Measurements from ENCODE around the gene POFUT2. TPM values are rescaled to one million over a fixed set of nuclear protein-coding genes. Genes with fewer than 3 reads are reported as not detected.
"Not testable (repeated sequence)": the region's sequence is repeated elsewhere in the genome, so short reads cannot be mapped to it uniquely, and the experiment has no call there.

The POFUT2 gene
- total RNA-seq, 1 donor from 2014 or later: 47.9 TPM

DNA sequence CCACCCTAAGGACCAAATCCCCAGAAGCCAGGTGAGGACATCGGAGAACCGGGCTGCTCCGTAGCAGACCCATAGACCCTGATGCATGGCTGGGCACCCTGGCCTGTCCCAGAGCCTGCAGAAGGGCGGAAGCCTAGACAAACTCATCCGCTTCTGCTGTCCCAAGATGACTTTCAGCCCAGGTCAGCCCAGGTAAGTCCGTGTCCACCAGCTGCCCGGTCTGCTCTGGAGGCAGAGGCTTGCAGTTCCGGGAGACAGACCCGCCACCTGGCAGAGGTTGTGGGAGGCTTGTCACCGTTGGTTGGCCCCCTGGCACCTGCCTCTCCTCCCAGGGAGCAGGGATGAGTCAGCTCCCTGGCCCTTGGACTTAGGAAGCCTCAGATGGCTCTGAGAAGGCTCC lies 22.8 kb upstream of the POFUT2 start:
- no peak for DNase-seq (ENCODE audit: low spot score)

DNA sequence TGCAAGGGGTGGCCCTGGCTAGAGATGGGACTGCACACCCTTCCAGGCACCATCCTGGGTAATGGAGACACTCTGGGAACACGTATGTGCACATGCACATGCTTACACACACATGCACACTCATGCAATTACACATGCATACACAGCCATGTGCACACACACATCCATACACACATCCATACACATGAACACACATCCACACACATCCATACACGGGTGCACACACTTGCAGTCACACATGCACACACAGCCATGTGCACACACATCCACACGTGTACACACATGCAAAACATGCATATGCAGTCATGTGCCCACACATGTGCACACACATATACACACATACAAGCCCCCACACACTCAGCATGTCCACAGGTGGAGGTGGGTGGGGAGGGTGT lies 22.3 kb upstream of the POFUT2 start:
- DNase-seq (ENCODE audit: low spot score): no peak

DNA sequence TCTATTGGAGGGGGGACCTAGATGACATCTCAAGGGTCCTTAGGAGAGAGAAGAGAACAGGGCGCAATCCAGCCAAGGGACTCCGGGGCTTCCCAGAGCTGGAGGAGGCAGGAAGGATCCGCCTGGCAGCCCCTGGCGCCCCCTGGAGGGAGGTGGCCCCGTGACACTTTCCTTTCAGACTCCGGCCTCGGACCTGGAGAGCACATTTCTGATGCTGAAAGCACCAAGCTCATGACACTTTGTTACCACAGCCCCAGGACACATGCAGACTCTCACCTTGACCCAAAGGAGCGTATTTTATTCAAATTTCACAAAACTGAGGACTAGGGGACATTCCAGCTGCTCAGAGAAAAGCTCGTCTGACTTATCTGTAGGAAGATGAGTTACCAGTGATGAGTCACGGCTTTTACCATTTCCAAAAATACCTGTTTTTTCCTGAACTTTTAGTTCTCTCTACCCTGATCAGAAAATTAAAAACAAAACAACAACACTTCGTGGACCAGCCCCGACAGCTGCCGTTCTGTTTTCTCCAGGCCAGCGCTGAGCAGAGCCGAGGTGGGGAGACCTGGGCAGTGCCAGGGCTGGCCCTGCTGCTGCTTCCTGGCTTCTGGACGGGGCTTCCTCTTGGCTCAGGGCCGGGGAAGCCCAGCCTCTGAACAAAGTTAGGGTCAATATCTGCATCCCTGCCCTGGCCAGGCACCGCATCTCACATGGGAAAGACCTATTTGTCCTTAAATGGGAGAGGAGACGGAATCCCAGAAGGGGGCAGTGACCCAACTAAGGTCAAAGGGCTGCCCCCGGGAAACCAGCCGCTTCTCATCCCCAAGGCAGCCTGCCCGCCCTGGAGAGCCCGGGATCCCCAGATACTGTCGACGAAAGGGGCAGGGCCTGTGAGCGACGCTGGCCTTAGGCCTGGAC lies 21.6 kb upstream of the POFUT2 start:
- DNase-seq (ENCODE audit: low spot score): peak; percentile 63

DNA sequence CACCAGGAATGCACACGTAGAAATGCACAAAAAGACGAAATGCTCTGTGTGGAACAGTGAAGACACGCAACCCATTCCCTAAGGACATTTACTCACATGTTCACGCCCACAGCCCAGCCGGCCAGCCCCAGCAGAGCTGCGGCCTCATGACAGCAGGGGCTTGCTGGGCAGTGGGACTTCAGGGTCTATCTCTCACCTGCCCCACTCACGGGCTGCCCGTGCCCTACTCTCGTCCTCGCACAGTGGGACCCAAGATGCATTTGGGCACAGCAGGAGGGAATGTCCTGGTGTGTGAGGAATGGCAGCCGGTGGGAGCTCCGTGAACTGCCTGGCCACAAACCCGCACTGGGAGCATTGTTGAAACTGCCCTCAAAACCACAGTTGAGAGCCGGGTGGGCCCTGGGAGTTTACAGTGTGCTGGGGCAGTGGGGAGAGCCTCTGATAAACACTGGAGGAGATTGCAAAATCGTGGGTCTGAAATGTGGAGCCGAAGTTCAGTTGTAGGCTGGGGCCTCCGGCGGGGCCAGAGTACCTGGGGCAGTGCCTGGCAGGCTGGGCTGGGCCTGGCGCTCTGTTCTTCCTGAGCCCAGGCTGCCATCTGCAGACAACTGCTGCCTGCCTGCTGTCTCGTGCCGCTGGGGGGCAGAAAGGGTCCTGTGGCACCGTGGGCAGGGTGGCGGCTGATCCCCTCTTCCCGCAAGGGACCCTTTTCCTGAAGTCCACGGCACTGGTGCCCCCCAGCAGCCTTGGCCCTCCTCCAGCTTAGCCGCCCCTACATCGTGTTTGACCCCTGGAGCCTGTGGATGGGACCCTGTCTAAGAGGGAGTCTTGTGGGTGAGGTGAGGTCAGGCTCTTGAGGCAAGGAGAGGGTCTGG lies 20.7 kb upstream of the POFUT2 start:
- DNase-seq (ENCODE audit: low spot score): peak; percentile 63

DNA sequence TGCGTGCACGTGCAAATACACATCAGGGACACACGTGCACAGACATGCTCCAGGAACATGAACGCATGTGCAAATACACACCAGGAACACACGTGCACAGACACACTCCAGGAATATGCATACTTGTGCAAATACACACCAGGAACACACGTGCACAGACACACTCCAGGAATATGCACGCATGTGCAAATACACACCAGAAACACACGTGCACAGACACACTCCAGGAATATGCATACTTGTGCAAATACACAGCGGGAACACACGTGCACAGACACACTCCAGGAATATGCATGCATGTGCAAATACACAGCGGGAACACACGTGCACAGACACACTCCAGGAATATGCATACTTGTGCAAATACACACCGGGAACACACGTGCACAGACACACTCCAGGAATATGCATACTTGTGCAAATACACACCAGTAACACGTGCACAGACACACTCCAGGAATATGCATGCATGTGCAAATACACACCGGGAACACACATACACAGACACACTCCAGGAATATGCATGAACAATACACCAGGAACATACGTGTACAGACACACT lies 20.0 kb upstream of the POFUT2 start:
- not testable (repeated sequence) for DNase-seq (ENCODE audit: low spot score)

DNA sequence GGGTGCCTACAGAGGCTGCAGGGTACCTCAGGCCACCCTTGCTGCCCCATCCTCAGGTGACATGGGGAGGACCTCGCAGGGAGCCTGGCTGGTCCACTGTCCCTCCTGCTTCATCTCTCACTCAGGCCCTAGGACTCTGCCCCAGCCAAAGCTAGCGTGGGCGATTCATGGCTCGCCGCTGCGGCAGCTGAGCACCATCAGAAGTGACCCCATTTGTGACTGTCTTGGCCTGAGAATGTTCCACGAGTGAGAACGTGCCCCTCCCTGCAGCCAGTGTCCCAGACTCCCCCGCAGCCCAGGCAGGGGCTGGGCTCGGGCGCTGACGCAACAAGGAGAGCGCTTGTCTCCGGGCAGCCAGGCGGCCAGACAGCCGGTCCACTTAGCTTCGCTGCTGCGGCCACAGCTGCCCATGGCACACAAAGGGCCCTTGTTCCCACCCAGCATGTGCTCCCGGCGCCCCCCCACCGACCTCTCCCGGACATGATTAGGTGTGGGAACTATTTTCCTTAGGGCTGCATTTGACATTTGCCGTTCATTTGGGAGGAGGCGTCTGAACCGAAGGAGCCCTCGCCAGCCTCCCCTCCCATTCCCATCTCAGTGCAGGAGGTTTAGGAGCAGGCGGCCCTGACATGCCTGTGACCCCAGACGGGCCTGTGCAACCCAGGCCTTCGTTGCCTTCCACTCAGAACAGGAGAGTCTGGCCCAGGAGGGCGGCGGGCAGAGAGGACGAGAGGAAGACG lies 19.3 kb upstream of the POFUT2 start:
- peak; percentile 70 for DNase-seq (ENCODE audit: low spot score)

DNA sequence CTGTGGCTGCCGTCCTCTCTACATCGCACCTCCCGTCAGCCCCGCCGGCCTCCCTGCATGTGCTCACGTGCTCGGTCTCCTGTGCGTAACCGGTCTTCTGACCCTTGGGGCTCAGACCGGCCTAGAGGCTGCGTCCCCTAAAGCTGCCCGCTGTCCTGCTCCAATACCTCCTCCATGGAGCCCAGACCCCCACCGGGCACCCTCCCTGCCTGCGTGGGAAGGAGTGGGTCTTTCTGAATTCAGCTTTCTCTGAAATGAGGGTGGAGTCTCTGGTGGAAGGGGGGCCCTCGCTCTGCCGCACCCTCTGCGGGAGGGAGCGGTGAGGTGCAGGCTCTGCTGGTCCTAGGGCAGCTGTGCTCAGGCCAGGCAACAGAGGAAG lies 18.7 kb upstream of the POFUT2 start:
- no peak for DNase-seq (ENCODE audit: low spot score)

DNA sequence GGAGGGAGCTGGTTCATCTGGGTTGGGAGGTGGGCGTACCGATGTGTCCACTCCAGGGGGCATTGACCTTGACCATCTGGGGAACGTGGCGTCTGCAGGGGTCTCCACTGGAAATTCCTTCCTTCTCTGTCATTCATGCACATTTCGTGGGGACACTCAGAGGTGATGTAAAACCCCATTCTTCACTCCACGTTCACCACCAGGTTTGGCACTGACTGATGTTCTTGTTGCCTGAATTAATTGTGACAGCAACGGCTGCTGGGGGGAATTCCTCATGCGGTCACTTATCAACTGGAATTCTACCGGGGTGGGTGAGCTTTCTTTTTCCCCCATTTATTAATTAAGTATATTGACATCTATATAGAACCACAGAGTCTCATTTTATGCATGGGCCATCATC lies 18.1 kb upstream of the POFUT2 start:
- no peak for DNase-seq (ENCODE audit: low spot score)

DNA sequence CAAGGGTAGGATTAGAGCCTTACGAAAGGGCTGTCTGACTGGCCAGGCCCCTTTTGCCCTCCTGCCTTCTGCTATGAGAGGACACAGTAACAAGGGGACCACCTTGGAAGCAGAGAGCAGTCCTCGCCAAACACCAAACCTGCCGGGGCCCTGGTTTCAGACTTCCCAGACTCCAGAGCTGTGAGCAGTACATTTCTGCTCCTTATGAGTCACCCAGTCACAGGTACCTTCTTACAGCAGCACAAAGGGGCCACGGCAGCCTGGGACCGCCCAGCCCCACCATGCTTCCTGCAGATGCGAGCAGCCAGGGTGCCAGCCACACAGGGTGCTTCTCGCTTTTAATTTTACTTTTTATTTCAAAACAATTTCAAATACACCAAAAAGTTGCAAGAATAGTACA lies 17.2 kb upstream of the POFUT2 start:
- no peak for DNase-seq (ENCODE audit: low spot score)

DNA sequence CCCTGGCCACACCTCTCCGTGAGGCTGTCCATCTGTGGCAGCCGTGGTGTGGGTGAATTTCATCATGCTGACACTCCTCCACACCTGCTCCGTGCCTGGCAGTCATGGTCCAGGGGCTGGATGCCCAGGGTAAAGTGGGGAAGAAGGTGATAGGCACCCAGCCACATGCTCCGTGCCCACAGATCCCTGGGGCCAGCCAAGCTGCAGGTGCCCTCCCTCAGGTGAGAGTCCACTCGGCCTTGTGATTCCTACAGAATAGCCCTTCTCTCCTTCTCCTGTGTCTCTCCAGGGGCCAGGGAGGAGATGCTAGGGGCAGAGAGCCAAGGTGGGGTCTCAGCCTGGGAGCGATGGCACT lies 16.8 kb upstream of the POFUT2 start:
- no peak for DNase-seq (ENCODE audit: low spot score)

DNA sequence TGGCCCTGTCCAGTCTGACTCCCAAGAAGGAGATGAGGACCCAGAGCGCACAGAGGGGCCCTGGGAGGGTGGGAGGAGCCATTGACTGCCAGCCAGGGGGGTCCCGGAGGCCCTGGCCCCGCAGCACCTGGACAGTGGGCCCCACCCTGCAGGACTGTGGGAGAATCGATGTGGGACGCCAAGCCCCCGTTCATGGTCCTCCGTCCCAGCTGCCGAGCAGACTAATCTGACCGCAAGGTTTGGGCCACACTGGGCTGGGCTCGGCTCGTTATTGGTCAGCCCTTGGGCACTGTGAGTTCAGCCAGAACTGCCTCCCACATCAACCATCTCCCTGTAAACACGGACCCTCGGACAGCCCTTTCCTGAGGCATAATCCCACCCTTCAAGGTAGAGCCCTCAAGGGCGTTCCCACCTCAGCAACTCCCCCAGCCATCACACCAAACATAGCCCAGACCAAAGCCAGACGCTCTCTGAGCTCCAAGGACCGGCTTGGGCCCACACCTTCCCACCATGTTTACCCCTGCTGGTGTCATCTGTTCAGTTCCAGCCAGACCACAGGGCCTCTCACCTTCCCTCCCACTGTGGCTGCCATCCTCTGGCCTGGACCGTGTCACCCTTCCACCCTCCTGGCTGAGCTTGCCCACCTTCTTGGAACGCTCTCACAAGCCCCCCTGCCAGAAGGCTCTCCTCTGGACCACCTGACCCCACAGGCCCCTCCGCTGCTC lies 16.2 kb upstream of the POFUT2 start:
- DNase-seq (ENCODE audit: low spot score): no peak

DNA sequence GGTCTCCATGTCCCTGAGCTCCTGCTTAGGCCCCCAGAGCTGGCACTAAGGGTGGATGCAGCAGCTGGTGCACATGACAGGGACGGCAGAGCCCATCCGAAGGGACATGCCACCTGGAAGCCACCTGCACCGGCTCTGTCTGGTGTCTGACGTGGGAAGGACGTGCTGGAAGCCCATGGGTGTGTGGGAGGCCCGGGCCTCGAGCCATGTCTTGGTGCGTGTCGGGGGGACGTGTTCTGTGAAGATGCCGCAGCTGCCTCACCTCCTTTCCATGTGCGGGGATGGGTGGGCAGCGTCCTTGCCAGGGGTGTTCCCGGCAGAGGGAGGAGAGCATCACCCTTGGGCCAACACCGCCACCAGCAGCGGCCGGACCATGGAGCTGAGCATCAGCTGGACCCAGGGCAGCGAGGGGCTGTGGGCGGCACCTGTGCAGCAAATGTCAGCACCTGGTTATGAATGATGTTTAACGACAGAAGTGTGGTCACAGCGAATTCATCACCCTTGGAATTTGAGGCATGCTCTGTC lies 15.5 kb upstream of the POFUT2 start:
- DNase-seq (ENCODE audit: low spot score): no peak

DNA sequence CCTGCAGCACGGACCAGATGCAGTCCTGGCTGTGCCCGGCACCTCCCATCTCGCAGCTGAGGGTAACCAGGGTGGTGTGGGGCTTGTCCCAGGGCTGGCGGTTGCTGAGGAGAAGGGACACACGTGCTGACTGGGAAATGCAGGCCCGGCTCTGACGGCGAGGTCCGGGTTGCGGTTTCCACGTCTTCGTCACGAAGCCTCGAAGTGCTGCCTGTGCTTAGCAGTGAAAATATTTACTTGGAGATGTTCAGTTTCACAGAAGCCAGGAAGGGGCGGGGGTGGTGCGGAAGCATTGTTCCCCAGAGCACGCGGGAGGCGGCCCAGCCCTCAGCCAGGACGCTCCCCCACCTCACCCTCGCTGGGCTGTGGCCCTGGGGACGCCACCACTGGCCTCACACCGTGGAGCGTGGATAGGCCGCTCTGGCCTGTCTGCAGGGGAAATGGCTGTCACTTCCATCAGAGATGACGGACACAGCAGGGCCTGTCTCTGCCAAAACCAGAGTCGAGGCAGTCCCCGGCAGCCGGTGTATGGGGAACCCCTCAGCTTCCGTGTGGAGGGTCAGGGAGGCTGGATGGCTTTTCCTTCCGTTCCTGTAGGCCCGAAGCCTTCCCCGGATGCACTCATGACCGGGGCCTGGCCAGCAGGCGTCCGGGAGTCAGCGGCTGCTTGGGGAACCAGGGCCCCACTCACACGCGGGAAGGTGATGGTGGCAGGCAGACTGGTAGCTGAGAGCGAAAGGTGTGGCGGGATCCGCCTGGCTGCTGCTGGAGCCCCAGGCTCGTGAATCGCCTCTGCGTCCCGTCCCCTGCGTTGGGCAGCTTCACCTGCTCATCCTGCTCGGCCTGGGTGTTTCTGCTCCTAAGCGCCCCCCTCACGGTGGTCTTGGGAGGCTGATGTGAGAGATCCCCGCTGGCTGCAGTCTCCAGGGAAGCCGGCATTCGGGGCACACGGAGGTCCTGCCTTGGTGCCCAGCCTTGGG lies 14.7 kb upstream of the POFUT2 start:
- DNase-seq (ENCODE audit: low spot score): no peak

DNA sequence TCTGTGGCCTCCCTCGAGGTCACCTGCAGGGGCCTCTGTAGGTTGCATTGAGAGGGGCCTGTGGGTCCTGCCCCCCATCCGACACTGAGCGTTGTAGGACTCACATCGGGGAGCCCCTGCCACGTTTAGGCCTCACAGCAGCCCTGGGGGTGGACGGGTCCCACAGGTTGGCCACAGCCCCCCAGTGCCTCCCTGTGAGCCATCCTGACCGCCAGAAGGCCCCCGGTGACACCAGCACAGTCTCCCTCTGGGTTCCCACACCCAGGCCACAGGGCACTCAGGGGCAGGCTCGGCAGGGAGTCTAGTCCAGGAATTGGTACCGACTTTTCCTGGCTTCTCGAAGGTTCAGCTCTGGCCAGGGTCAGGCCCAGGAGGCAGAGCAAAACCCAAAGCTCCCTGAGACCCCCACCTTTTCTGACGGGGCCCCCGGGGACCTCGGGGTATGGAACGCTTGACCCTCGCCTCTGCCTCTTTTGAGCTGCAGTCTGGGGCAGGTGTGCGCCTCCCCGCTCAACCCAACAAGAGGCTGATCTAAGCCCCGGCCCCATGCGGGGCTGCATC lies 13.9 kb upstream of the POFUT2 start:
- DNase-seq (ENCODE audit: low spot score): no peak

DNA sequence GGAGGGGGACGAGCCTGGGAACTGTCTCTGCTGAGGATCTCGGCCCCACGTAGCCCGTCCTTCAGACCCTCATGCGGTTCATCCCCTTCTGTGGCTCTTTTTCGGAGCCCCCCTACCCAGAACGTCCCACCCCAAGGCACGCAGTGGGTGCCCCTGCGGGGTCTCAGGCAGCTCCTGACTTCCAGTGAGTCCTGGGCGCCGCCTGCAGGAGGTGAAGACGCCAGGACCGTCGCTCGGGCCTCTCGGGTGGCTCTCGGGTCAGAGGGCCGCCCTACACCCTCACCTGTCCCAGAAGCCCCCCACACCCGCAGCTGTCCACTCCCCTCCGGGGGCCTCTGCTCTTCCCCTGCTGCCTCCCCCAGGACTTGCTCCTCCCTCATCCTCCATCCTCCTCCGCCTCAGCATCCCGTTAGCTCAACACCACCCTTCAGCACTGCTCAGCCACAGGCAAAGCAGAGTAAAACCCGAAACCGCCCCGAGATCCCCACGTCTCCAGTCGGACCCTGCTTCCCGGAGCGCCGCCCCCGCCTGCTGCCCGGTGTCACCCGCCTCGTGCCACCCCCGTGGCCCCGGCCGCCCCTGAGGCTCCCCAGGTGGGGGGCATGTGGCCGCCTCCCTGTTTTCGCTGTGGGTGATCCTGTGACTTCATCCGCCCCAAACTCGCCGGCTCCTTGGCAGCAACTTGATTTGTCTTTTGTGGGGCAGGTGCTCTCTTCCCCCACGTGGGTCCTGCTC lies 13.3 kb upstream of the POFUT2 start:
- no peak for DNase-seq (ENCODE audit: low spot score)

DNA sequence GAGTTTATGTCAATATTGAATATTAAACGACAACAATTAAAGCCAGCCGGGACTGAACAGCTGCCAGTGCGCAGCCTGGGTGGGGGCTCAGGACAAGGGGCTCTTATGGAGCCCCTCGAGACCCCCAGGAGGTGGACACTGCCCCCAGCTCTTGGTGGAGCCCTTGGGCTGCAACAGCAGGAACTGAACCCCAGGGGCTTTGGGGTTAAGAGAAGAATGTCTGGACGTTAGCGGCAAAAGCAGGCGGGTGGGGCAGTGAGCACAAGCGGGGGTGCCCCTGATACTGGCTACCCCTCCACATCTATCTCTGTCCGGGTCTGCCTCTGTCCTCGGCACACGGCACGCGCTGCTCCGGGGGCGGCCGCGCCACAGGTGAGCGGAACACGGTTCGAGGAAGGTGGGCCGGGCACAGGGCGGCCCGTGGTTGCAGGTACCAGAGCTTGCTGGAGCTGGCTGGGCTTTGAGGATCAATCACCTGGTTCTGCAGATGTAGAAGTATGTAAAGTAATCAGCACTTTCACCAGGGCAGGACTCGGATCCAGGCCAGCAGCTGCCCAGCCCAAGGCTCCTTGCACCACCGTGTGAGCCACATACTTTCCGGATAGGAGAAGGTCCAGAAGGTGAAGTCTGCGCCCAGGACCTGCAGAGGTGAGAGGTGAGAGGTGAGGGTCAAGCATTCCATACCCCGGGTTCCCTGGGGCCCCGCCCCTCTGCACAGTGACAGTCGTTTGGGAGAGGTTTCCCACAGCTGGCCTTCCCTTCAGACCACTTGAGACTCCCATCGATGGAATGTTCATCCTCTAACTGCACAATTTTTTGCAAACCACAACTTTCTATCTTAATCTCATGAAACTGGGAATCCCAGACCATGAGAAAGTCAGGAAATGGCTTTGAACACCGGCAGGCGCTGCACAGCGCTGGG lies 12.4 kb upstream of the POFUT2 start:
- DNase-seq (ENCODE audit: low spot score): peak; percentile 84

Measured in umbilical cord (tissue), 2 donors.